NCI-H1694 (cell line): ENCODE results near the gene DYSF.

Experiments
- DNase-seq: peaks from one replicate; lab custom pipeline; 2025; lab: John Stamatoyannopoulos, UW

DYSF gene

DNA sequence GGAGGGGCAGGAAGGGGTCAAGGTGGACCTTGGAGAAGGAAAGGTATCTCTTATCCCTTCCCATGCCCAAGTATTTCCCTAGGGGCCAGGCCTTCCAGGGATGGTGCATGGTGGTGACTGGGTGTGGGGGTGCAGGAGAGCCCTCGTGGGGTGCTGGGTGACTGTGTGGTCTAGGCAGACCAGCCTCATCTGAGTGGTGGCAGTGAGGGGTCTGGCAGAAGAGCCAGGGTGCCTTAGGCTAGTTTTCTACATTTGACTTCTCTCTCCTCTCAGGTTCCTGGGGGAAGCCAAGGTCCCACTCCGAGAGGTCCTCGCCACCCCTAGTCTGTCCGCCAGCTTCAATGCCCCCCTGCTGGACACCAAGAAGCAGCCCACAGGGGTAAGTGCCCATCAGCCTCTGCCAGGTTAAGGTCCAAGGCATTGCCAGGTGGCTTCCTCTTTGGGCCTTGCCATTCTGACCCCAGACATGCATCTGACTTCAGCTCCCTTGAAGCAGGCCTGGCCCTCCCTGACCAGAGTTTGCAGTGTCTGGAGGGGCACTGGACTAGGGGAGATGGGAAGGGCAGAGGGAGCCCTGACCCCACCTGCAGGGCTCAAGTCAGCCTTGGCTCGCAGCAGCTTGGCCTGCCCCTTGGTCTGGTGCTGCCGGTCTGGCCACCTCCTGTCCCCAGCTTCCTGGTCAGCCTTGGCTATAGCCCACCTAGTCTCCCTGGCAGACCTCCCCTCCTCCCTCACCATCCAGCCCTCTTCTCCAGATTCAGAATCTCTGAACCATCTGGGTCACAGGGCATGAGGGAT is 49.8 kb downstream of the DYSF start:
- no peak for DNase-seq

DNA sequence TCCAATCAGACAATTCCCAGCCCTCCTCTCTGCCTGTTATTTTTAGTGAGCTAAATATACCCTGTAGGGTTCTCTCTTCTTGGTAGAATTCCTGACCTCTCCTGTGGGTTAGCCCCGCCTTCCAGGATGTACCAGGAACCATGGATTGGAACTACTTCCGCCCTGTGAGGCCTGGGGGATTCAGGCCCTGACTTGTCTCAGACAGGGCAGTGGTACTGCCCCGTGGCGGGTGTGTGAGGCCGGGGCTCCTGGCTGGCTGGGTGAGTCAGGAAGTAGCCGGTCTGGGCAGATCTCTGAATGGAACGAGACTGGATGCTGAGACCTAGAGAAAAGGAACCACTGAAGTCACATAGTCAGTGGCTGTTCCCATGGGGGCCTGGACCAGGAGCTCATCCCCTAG is 50.5 kb downstream of the DYSF start:
- DNase-seq = no peak

GRCh38 chr2:71504611-71505010 is 51.2 kb downstream of the DYSF start:
- no peak for DNase-seq

GRCh38 chr2:71505086-71505769 is 51.9 kb downstream of the DYSF start:
- peak; percentile 82 for DNase-seq

DNA sequence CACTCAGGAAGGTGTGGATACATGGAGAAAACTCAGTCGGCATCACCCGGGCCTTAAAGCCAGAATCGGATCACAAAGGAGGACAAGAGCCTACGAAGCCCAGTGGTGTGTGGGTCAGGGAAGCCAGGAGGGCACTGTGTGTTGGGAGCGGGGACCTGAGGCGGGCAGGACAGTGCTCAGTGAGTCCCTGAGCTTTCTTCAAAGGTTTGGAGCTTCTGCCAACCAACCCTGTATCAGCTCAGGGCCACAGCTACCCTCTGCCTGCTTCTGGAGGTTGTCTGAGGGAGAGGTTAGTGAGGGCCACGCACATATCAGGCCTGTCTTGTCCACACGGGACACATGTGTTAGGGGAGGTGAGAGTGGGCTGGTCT is 52.4 kb downstream of the DYSF start:
- no peak for DNase-seq

- DNase-seq = no peak
These were observed 53.1 kb downstream of the DYSF start for GRCh38 chr2:71506222-71507153.

DNA sequence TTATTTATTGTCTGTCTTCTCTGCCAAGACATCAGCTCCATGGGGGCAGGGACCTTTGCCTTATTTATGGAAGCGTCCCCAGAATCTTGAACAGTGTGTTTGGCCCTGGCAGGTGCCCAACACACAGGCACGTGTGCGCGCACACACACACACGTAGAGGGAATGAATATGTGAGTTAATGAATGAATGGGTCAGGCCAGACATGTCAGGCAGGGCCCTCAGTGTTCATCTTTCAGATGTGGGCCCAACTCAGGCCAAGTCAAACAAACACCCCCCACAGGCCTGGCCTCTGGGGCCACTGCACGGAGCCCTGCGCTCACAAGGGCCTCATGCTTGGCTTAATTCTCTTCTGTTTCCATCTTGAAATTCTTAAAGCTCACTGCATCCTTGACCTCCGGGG is 54.1 kb downstream of the DYSF start:
- no peak for DNase-seq

- peak; percentile 81 for DNase-seq
These were observed 56.9 kb downstream of the DYSF start for GRCh38 chr2:71510196-71510807.

DNA sequence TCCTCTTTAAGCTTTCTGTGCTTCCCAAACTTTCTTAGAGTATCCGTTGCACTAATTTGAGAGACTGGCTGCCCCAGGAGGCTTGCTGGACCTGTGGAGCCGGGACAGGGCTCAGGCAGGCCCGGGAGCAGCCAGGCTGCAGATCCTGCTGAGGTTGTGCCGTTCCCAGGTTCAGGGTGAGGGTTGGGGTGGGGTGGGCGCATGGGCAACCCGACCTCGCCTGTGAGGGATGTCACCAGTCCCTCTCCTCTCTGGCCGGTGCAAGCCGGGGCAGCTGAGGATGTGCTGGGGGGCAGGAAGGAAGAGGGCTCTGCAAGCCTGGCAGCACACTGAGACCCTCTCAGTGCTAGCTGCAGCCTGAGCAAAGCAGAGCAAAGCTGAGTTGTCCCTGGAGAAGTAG is 57.6 kb downstream of the DYSF start:
- DNase-seq = no peak

- DNase-seq = no peak
These were observed 58.4 kb downstream of the DYSF start for GRCh38 chr2:71511776-71512175.

- no peak for DNase-seq
These were observed 59.0 kb downstream of the DYSF start for GRCh38 chr2:71512386-71512785.

GRCh38 chr2:71513096-71513495 is 59.7 kb downstream of the DYSF start:
- DNase-seq = no peak

- no peak for DNase-seq
These were observed 60.4 kb downstream of the DYSF start for GRCh38 chr2:71513721-71514120.

- no peak for DNase-seq
These were observed 63.0 kb downstream of the DYSF start for GRCh38 chr2:71516253-71516888.

DNA sequence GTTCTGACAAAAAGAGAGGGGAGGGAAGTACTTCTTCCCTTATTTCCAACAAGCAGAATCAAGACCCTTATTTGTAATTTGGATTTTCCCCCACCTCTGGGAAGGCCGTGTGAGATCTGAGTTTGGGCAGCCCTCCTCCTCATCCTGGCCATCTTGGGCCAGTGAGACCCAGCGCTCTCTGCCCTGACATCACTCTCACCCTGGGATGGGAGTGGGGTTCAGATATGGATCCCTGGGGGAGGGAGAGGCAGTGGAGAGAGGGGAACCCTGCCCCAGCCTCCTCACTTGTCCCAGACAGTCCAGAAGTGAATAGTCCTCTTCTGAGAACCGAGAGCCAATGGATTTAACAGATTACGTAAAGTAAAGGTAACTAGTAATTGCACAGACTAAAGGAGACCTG is 64.5 kb downstream of the DYSF start:
- no peak for DNase-seq

GRCh38 chr2:71521436-71521950 is 68.1 kb downstream of the DYSF start:
- DNase-seq = no peak

GRCh38 chr2:71524476-71524875 is 71.1 kb downstream of the DYSF start:
- DNase-seq = no peak

DNA sequence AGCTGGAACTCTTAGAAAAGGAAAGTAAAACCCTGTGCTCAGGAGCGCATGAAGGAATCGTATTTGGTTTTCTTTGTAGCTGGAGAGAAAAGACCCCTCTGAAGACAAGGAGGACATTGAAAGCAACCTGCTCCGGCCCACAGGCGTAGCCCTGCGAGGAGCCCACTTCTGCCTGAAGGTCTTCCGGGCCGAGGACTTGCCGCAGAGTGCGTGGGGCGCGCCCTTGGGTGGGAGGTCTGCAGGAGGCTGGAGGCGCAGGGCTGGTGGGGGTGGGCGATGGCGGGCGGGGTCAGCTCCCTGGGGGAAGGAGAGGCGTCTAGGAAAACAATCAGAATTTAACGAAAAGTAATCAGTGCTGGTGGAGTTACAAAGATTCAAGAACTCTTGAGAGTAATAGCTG is 72.8 kb downstream of the DYSF start:
- DNase-seq = no peak

- no peak for DNase-seq
These were observed 73.6 kb downstream of the DYSF start for GRCh38 chr2:71526975-71527374.

DNA sequence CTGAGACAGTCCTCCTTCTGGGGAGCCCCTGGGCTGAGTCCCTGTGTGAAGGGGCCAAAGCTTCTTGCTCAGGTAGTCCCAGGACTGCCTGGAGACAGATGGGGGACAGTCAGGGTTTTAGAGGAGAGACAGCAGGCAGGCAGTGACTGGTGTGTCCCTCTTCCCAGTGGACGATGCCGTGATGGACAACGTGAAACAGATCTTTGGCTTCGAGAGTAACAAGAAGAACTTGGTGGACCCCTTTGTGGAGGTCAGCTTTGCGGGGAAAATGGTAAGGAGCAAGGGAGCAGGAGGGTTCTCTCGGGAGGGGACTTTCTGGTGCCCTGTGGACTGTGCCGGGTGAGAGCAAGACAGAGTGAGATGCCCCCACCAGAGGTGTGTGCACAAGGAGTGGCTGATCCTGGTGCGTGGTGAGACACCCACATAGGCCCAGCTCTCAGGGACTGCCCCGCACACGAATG is 74.8 kb downstream of the DYSF start:
- no peak for DNase-seq

DNA sequence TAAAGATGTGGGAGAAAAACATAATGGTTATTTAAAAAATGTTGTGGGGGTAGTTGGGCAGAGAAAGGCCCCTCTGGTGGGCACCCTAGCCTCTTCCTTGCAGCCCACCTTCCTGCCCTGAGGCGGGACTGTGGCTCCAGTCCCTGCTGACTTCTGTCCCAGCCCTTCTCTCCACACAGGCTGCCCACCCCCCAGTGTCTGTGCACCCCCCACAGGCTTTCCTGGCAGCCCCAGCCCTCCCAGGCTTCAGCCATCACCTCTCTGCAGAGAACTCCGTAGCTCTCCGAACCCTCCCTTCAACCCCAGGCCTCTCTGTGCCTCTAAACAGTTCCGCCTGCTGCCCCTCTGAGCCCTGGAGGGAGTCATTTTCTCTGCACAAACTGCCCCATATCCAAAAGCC is 75.4 kb downstream of the DYSF start:
- DNase-seq = no peak
